ENCODE results near the gene RGMB. TPM values are rescaled to one million over a fixed set of nuclear protein-coding genes. Genes with fewer than 3 reads are reported as not detected.
A peak's percentile ranks its signal among the peaks of the same experiment; 100 is the strongest.

Gene RGMB
- total RNA-seq, 1 donor from 2014 or later = 20.9 TPM

DNA sequence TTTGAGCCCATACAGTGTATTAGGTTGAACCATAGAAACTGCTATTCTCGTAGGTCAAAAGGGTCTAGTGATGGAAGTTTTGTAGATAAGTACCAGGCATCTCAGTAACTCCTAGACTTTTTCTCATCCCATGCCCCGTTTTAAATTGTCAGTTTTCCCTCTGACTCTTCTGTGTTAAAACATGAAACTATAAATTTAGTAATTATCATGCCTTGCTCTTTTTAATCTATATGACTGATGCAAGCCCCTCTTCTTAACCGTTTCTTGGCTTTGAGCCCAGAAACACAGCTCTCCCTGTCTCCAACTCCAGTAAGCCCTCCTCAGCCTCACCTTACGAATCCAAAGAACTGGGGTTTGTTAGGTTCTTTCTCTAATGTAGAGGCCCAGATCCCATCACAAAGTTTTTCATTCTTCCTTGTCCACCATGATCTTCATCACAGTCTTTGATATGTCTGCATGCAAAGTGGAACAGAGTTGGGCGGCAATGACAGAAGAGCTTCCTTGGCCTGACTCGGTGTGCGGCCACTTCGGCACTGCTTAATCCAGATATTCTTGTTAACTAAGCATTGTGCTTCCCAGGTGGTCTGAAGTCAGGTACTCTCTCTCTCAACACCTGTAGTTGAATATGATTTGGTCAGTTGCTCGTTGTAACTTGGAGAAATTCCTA lies 21.1 kb downstream of the RGMB start:
- DNase-seq (ENCODE audit: low read depth) = no peak
- TF ChIP-seq, protein P1, sequence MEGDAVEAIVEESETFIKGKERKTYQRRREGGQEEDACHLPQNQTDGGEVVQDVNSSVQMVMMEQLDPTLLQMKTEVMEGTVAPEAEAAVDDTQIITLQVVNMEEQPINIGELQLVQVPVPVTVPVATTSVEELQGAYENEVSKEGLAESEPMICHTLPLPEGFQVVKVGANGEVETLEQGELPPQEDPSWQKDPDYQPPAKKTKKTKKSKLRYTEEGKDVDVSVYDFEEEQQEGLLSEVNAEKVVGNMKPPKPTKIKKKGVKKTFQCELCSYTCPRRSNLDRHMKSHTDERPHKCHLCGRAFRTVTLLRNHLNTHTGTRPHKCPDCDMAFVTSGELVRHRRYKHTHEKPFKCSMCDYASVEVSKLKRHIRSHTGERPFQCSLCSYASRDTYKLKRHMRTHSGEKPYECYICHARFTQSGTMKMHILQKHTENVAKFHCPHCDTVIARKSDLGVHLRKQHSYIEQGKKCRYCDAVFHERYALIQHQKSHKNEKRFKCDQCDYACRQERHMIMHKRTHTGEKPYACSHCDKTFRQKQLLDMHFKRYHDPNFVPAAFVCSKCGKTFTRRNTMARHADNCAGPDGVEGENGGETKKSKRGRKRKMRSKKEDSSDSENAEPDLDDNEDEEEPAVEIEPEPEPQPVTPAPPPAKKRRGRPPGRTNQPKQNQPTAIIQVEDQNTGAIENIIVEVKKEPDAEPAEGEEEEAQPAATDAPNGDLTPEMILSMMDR (conservative IDR thresholded peaks at IDR 0.05; ENCODE audit: low read depth, low read length) = no peak
- H3K4me3 ChIP-seq (ENCODE audit: low read depth, low read length) = no peak overlapping the region

DNA sequence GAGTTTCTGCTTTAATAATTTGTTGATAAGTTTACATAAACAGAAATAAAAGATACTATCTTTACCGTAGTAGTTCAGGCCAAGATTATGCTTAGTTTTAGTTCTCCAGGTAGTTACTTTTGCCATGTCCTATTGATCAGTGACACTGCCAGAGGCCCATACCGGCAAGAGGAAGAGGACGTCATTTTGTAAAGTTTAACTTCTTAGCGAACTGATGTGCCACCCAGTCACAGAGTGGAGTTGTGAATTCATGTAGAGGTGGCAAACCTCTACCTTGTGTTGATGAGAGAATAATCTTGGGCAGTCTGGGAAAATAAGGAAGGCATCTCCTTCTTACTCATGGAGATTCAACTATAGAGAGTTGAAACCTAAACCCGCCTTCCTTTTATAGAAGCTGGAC lies 21.8 kb downstream of the RGMB start:
- TF ChIP-seq, protein P1 (conservative IDR thresholded peaks at IDR 0.05; ENCODE audit: low read depth, low read length) = no peak
- no peak overlapping the region for H3K4me3 ChIP-seq (ENCODE audit: low read depth, low read length)
- DNase-seq (ENCODE audit: low read depth) = no peak

DNA sequence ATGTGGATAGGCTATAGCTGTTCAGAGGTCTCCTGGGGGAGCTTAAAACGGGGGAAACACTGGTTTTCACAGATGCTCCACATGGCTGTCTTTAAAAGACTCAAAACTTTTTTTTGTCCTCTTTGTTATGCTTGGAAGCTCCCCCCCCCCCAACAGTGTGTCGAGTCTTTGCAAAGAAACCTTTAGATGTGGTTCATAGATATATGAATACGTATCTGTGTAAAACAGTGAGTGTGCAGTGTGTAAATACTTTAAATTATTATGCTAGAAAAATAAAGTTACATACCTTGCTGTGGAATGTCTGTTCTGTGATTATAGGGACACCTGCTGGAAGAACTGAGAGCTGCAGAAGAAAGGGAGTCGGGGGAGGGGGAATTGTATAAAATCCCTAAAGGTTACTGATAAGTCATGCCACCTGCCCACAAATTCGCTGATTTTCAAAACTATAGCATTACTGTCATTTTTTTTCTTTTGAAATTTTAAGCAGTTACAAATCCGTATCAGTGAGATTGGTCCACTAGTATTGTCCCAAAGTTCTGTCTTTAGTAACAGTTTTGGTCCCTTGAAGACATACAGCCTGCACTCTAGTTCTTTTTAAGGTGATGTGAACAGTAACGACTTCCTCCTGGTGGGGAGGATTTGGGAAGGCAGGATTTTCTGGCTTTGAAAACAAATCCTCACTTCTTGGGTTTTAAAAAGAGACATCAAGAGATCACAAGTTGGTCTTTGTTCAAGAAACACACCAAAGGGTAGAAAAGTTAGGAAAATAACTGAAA lies 22.9 kb downstream of the RGMB start:
- DNase-seq (ENCODE audit: low read depth) = no peak
- no peak overlapping the region for H3K4me3 ChIP-seq (ENCODE audit: low read depth, low read length)

DNA sequence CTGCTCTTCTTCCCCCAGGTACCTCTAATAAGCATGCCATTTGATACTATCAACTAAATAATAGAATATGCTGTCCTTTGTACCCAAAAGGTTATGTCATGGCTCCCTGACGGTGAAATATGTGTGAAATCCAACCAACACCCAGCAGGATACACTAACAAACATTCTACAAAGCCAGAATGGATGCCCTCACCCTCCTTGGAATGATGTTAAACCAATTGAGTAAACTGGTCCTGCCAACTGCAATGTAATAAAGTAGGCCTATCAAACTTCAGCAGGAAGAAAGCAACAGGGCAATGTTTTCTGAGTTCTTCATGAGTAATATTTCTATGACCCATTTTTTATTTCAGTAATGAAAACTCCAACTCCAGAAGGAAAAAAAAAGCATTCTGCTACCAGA lies 24.9 kb downstream of the RGMB start:
- no peak overlapping the region for H3K4me3 ChIP-seq (ENCODE audit: low read depth, low read length)
- TF ChIP-seq, protein P1 (conservative IDR thresholded peaks at IDR 0.05; ENCODE audit: low read depth, low read length) = no peak
- no peak for DNase-seq (ENCODE audit: low read depth)

More for the DNA sequence above, 22.9 kb downstream of the RGMB start:
- TF ChIP-seq, protein P1 (conservative IDR thresholded peaks at IDR 0.05; ENCODE audit: low read depth, low read length) = peak; percentile 84

DNA sequence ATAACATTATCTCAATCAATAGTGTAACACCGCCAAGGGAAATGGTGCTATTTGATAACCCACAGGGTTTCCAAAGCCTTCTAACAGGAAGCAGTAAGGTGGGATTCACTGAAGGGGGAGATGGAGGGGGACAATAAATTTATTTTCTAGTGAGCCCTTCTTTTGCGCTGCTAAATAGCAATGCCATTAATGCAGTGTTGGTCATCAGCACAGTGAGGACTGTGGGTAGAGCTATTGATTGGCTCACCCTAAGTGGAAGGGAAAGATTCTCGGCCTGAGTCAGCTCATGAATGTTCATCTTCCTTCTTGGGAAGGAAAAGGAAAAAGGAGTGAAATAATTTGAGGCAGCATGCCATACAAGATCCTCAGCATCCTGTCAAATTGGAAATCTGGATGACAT lies 25.4 kb downstream of the RGMB start:
- DNase-seq (ENCODE audit: low read depth) = no peak
- H3K4me3 ChIP-seq (ENCODE audit: low read depth, low read length) = no peak overlapping the region
- TF ChIP-seq, protein P1 (conservative IDR thresholded peaks at IDR 0.05; ENCODE audit: low read depth, low read length) = no peak

DNA sequence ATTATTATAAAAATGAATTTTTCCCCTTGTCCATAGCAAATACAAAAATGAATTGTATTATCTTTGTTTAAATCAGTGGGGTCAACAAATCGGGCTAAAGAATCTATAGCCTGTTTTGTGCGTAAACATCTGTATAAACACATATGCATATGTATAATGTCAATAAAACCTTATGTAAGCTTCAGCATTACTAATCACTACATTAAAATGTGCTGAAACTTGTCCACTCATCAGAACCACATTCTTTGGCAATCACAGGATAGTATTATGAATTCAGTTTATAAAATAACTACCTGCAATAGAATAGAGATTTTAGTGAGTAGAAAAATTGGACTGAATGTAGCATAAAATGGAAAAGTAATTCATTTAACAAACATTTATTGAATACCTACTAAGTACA lies 30.6 kb downstream of the RGMB start:
- TF ChIP-seq, protein P1 (conservative IDR thresholded peaks at IDR 0.05; ENCODE audit: low read depth, low read length) = no peak
- DNase-seq (ENCODE audit: low read depth) = no peak

More for the DNA sequence above, 30.6 kb downstream of the RGMB start:
- no peak overlapping the region for H3K4me3 ChIP-seq (ENCODE audit: low read depth, low read length)

All from epithelial cell of proximal tubule (primary cell).